Neural crest cell (in vitro differentiated cells): ENCODE measurements around the gene GLB1L3. TPM values are rescaled to one million over a fixed set of nuclear protein-coding genes. Genes with fewer than 3 reads are reported as not detected.

Source experiments
- DNase-seq: peaks from one replicate; pipeline ENCODE4 v3.0.0; 2021; ENCODE audit warnings: low read depth, mixed read lengths, low spot score
- H3K27ac Mint-ChIP-seq: one replicate; pipeline ENCODE4 v1.8.0; 2021; ENCODE audit warnings: mild to moderate bottlenecking, mixed read lengths; ENCODE audit not compliant: unreplicated experiment
- H3K27me3 Mint-ChIP-seq: 2 replicates; pipeline ENCODE4 v1.8.0; 2021; ENCODE audit warnings: low read depth, mild to moderate bottlenecking, mixed read lengths
- H3K36me3 Mint-ChIP-seq: 2 replicates; pipeline ENCODE4 v1.8.0; 2021; ENCODE audit warnings: low read depth, mild to moderate bottlenecking, mixed read lengths
- H3K4me1 Mint-ChIP-seq: 2 replicates; pipeline ENCODE4 v1.8.0; 2021; ENCODE audit warnings: mixed read lengths
- H3K4me3 Mint-ChIP-seq: one replicate; pipeline ENCODE4 v1.8.0; 2021; ENCODE audit warnings: mild to moderate bottlenecking, mixed read lengths
- H3K9me3 Mint-ChIP-seq: 2 replicates; pipeline ENCODE4 v1.8.0; 2021; ENCODE audit warnings: mixed read lengths
- total RNA-seq: library from RNA; stranded (reverse); gene quantifications from 2 replicates; pipeline ENCODE4 v1.2.1, GENCODE V29; 2021
- TF ChIP-seq, protein P1 (sequence below): fragments of 200-600 bp; sonication (generic); conservative IDR thresholded peaks from 2 replicates; pipeline ENCODE4 v1.5.0; 2021; ENCODE audit warnings: antibody characterized with exemption, mild to moderate bottlenecking

GLB1L3 gene
- total RNA-seq, 1 donor from 2014 or later = 0.28 TPM

DNA sequence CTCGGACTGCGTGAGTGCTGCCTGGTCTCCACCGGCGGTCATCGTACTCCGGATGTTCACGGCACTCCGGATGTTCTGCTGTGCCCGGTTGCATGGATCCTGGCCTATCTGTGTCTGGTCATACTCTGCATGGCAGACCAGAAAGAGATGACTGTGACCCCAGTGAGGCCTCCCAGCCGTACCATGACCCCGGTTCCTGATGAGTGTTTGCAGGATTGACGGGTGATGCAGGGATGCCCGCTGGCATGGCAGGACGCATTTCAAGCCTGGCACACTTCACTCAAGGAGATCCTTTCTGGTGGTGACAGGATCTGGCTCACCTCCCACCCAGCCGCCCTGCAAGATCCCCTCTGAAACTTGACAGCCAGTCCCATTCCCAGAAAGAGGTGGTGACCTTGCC lies 61.9 kb downstream of the GLB1L3 start:
- TF ChIP-seq, protein P1, sequence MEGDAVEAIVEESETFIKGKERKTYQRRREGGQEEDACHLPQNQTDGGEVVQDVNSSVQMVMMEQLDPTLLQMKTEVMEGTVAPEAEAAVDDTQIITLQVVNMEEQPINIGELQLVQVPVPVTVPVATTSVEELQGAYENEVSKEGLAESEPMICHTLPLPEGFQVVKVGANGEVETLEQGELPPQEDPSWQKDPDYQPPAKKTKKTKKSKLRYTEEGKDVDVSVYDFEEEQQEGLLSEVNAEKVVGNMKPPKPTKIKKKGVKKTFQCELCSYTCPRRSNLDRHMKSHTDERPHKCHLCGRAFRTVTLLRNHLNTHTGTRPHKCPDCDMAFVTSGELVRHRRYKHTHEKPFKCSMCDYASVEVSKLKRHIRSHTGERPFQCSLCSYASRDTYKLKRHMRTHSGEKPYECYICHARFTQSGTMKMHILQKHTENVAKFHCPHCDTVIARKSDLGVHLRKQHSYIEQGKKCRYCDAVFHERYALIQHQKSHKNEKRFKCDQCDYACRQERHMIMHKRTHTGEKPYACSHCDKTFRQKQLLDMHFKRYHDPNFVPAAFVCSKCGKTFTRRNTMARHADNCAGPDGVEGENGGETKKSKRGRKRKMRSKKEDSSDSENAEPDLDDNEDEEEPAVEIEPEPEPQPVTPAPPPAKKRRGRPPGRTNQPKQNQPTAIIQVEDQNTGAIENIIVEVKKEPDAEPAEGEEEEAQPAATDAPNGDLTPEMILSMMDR = no peak
- H3K36me3 Mint-ChIP-seq = peaks cover 3% of the 10 kb centered on the region
- no peak for DNase-seq
- H3K27me3 Mint-ChIP-seq = peaks cover 12% of the 10 kb centered on the region
- no peak overlapping the region for H3K4me3 Mint-ChIP-seq
- H3K4me1 Mint-ChIP-seq = peaks cover 11% of the 10 kb centered on the region
- no peaks in the 10 kb centered on the region for H3K9me3 Mint-ChIP-seq
- no peak overlapping the region for H3K27ac Mint-ChIP-seq

DNA sequence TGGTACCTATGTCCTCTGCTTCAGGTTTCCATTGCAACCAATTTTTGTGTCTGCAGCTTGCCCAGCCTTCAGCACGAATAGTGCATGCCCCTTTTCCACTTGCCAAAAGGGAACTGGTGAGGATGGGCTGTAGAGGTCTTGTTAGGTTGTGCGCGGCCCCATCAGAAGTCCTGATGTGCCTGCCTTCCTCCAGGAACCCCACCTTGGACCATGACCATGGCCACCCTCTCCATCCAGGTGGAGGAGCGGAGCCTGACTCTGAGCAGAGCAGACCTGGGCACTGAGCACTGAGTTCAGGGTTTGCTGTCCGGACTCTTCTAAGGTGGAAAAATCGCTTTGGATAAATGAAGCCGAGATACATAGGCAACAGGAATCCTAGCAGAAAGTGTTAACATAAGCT lies 62.5 kb downstream of the GLB1L3 start:
- H3K36me3 Mint-ChIP-seq = peaks cover 3% of the 10 kb centered on the region

DNA sequence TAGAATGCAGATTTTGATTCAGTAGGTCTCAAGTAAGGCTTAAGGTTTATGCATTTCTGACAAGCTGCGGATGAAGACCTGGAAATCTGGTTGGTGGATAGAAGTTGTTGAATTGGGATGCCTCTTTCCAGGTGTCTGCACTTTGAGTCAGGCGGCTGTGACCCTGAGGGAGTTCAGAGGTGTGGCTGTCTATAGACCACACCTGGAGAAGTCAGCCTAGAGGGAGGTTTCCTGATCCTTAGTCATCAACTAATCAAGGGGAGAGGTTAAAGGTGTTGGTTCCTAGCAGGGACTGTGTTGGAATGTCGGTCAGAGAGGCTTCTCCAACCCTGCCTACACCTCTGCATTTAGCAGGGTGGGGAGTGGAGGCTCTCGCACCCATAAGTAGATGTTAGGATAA lies 63.6 kb downstream of the GLB1L3 start:
- Mint-ChIP-seq H3K9me3 (no peaks in the 10 kb centered on the region), H3K36me3 (peaks cover 3% of the 10 kb centered on the region), H3K27me3 (no peaks in the 10 kb centered on the region), H3K27ac (peak overlapping the region; percentile 59), H3K4me3 (no peak overlapping the region), H3K4me1 (no peaks in the 10 kb centered on the region)
- TF ChIP-seq, protein P1 = no peak
- no peak for DNase-seq

More for the DNA sequence above, 62.5 kb downstream of the GLB1L3 start:
- Mint-ChIP-seq H3K9me3 (no peaks in the 10 kb centered on the region), H3K27ac (no peak overlapping the region), H3K4me3 (no peak overlapping the region), H3K4me1 (peaks cover 5% of the 10 kb centered on the region), H3K27me3 (peaks cover 6% of the 10 kb centered on the region)
- TF ChIP-seq, protein P1 = no peak
- no peak for DNase-seq

DNA sequence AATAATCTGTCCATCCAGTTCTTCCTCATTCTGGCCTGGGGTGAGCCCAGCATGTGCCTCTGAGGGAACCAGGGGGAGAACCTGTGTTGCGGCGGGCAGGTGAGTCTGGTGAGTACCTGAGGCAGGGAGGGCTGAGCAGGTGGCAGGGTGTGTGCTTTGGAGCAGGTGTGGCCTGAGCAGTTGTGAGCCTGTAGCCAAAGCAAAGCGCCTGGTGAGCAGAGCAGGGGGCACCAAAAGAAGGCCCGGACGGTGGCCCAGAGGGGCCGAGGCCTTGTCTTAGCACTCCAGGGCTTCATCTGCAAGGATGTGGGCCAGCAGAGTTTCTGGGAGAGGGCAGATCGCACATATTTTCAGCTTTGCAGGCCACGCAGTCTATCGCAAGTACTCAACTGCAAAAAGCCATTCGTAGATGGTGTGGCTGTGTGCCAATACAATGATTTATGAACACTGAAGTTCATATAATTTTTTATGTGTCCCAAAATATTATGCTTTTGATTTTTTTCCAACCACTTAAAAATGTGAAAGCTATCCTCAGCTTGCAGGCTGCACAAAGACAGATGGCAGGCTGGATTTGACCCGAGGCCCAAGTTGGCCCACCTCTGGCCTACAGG lies 64.3 kb downstream of the GLB1L3 start:
- Mint-ChIP-seq H3K4me3 (no peak overlapping the region), H3K4me1 (no peaks in the 10 kb centered on the region), H3K27ac (no peak overlapping the region), H3K9me3 (no peaks in the 10 kb centered on the region), H3K36me3 (peaks cover 3% of the 10 kb centered on the region), H3K27me3 (no peaks in the 10 kb centered on the region)
- DNase-seq = no peak
- TF ChIP-seq, protein P1 = no peak

DNA sequence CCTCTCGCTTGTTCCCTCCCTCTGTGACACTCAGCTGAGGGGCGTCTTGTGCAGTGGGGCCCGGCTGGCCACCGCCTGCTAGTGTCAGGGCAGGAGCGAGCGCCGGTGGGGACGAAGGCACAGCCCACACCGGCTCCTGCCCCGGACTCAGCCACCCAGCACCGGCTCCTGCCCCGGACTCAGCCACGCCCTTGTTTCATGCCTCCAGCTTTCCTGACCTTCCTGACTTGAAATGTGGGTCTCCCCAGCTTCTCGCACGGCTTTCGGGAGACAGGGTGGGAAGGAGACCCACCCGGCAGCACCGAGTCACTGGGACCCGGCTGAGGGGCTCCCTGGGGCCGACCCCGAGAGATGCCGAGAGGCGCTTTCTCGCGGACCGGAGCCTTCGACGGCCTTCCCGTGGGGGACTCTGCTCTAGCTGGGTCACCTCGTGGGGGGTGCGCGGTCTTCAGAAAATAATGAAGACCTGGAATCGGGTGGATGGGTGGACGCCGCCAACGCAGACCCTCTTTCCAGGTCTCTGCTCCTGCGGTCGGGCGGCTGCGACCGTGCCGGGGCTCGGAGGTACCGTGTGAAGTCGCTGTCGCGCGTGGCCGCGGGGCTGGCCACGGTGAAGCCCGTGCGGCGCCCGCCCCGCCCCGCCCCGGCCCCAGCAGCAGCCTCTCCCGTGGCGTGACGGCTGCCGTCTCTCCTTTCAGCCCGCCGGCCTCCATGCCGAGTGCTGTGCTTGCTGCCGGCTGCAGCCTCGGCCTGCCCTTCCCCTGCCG lies 65.8 kb downstream of the GLB1L3 start:
- Mint-ChIP-seq H3K4me3 (no peak overlapping the region), H3K27me3 (no peaks in the 10 kb centered on the region), H3K27ac (no peak overlapping the region), H3K36me3 (no peaks in the 10 kb centered on the region), H3K4me1 (no peaks in the 10 kb centered on the region), H3K9me3 (no peaks in the 10 kb centered on the region)
- no peak for DNase-seq
- TF ChIP-seq, protein P1 = no peak
